K562 (cell line): ENCODE results near the gene DYRK1B. TPM values are rescaled to one million over a fixed set of nuclear protein-coding genes. Genes with fewer than 3 reads are reported as not detected.

Experiments
- CBX8 ChIP-seq: fragments of 200-600 bp; sonication (generic); IDR thresholded peaks from 2 replicates; pipeline ENCODE4 v1.6.1; 2012; ENCODE audit warnings: borderline replicate concordance, mixed run types, low read depth, mild to moderate bottlenecking, moderate library complexity, mixed read lengths, low read length, control low read depth, inconsistent platforms; ENCODE audit not compliant: poor library complexity, severe bottlenecking; ENCODE audit errors: extremely low read depth
- CTBP1 ChIP-seq: fragments of 450-650 bp; IDR thresholded peaks from 2 replicates; pipeline ENCODE4 v1.6.1; 2016; ENCODE audit warnings: borderline replicate concordance
- SMARCE1 ChIP-seq: fragments of 450-650 bp; IDR thresholded peaks from 2 replicates; pipeline ENCODE4 v1.7.1; 2016; ENCODE audit warnings: mild to moderate bottlenecking
- TCF7 ChIP-seq: sonication (generic); IDR thresholded peaks from 2 replicates; pipeline ENCODE4 v1.6.1; 2016; ENCODE audit warnings: antibody characterized with exemption, borderline replicate concordance
- YY1 ChIP-seq, 3 experiments: IDR thresholded peaks; 2 replicates each; pipeline ENCODE4 v1.6.1; 2011; ENCODE audit warnings: low read length in 2 of 3, mild to moderate bottlenecking in 2 of 3, moderate library complexity in 2 of 3, borderline replicate concordance in 1 of 3, control low read depth in 1 of 3, low read depth in 1 of 3; ENCODE audit not compliant: insufficient read depth in 3 of 3, insufficient replicate concordance in 2 of 3, control insufficient read depth in 1 of 3, insufficient read length in 1 of 3; ENCODE audit errors: extremely low read depth in 1 of 3
- ZFPM2 ChIP-seq: fragments of 250-450 bp; sonication (Bioruptor Pico); IDR thresholded peaks from 2 replicates; pipeline ENCODE4 v1.5.1; 2022; ENCODE audit warnings: mild to moderate bottlenecking
- ZNF668 ChIP-seq: fragments of 250-450 bp; sonication (Bioruptor Pico); IDR thresholded peaks from 2 replicates; pipeline ENCODE4 v1.8.0; 2022; ENCODE audit warnings: mild to moderate bottlenecking, inconsistent platforms
- ZNF696 ChIP-seq: fragments of 250-450 bp; sonication (Bioruptor Pico); conservative IDR thresholded peaks from 2 replicates; pipeline ENCODE4 v1.4.0; 2020; ENCODE audit warnings: mild to moderate bottlenecking, moderate library complexity
- polyA plus RNA-seq, 8 experiments: library from polyadenylated mRNA; depleted of rRNA in 4 of 8; stranded (reverse) in 5 of 8; unstranded in 3 of 8; fragments of >200 nt; fragmentation: Nextera tagmentation in 2 of 8; fragmentation: Illumina TruSeq in 1 of 8; extraction: Ambion mirVana in 2 of 8; extraction: Trizol in 1 of 8; gene quantifications; 2 replicates each; pipeline versions ENCODE4 v1.2.1 to v1.2.3, GENCODE V29; 2011 to 2014; ENCODE audit warnings: inconsistent platforms in 1 of 8, missing spikeins in 1 of 8
- total RNA-seq, 7 experiments: library from RNA; depleted of rRNA in 6 of 7; stranded (reverse); fragments of >200 nt in 6 of 7; fragmentation: Illumina TruSeq in 2 of 7; extraction: Trizol in 2 of 7; gene quantifications; 2 replicates each; pipeline versions ENCODE4 v1.2.1 to v1.2.3, GENCODE V29; 2011 to 2021; ENCODE audit warnings: low replicate concordance in 1 of 7
- TF ChIP-seq, protein P1 (sequence below): sonication (generic); formaldehyde crosslinking; IDR thresholded peaks from 2 replicates; pipeline ENCODE4 v1.8.0; 2022; ENCODE audit warnings: mild to moderate bottlenecking, missing genetic modification reagents
- TF ChIP-seq, protein P2 (sequence below): fragments of 450-650 bp; IDR thresholded peaks from 2 replicates; pipeline ENCODE4 v1.6.1; 2017; ENCODE audit warnings: antibody characterized with exemption, mild to moderate bottlenecking
- TF ChIP-seq, protein P3 (sequence below): conservative IDR thresholded peaks from 2 replicates; pipeline ENCODE4 v1.6.1; 2011; ENCODE audit warnings: low read depth, mild to moderate bottlenecking, low read length; ENCODE audit not compliant: control insufficient read depth
- TF ChIP-seq, protein P4 (sequence below): fragments of 250-450 bp; sonication (Bioruptor Pico); IDR thresholded peaks from 2 replicates; pipeline ENCODE4 v1.5.0; 2020; ENCODE audit warnings: mild to moderate bottlenecking

DYRK1B gene
- total and polyA plus RNA-seq, 9 of the 15 experiments (the other 6 are each of a cell fraction or from before 2014, with no cell fraction given) = 0.91 to 5.2 (median 1.5) TPM; not detected in 2

DNA sequence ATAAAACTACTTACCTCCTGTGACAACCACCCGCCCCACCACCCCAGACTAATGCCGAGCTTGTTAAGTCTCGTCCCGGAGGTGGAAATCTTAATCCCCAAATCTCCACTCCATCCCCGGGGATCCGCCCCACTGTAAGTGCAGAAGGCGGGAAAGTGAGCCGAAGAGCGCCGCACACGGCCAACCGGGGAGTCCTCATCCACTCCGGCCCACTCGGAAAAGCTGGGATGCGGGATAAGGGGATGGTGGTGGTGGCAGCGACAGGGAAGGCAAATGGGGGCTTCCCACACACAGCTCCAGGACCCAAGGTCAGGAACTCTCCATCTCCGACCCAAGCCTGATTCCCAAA lies 11.6 kb upstream of the DYRK1B start (continued):
- TF ChIP-seq CBX8 = no peak
- no peak for TF ChIP-seq ZNF668
- TF ChIP-seq, protein P1, sequence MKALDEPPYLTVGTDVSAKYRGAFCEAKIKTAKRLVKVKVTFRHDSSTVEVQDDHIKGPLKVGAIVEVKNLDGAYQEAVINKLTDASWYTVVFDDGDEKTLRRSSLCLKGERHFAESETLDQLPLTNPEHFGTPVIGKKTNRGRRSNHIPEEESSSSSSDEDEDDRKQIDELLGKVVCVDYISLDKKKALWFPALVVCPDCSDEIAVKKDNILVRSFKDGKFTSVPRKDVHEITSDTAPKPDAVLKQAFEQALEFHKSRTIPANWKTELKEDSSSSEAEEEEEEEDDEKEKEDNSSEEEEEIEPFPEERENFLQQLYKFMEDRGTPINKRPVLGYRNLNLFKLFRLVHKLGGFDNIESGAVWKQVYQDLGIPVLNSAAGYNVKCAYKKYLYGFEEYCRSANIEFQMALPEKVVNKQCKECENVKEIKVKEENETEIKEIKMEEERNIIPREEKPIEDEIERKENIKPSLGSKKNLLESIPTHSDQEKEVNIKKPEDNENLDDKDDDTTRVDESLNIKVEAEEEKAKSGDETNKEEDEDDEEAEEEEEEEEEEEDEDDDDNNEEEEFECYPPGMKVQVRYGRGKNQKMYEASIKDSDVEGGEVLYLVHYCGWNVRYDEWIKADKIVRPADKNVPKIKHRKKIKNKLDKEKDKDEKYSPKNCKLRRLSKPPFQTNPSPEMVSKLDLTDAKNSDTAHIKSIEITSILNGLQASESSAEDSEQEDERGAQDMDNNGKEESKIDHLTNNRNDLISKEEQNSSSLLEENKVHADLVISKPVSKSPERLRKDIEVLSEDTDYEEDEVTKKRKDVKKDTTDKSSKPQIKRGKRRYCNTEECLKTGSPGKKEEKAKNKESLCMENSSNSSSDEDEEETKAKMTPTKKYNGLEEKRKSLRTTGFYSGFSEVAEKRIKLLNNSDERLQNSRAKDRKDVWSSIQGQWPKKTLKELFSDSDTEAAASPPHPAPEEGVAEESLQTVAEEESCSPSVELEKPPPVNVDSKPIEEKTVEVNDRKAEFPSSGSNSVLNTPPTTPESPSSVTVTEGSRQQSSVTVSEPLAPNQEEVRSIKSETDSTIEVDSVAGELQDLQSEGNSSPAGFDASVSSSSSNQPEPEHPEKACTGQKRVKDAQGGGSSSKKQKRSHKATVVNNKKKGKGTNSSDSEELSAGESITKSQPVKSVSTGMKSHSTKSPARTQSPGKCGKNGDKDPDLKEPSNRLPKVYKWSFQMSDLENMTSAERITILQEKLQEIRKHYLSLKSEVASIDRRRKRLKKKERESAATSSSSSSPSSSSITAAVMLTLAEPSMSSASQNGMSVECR (CRISPR knock-in tag) = no peak
- no peak for TF ChIP-seq ZNF696 (CRISPR knock-in tag)
- TF ChIP-seq, protein P2, sequence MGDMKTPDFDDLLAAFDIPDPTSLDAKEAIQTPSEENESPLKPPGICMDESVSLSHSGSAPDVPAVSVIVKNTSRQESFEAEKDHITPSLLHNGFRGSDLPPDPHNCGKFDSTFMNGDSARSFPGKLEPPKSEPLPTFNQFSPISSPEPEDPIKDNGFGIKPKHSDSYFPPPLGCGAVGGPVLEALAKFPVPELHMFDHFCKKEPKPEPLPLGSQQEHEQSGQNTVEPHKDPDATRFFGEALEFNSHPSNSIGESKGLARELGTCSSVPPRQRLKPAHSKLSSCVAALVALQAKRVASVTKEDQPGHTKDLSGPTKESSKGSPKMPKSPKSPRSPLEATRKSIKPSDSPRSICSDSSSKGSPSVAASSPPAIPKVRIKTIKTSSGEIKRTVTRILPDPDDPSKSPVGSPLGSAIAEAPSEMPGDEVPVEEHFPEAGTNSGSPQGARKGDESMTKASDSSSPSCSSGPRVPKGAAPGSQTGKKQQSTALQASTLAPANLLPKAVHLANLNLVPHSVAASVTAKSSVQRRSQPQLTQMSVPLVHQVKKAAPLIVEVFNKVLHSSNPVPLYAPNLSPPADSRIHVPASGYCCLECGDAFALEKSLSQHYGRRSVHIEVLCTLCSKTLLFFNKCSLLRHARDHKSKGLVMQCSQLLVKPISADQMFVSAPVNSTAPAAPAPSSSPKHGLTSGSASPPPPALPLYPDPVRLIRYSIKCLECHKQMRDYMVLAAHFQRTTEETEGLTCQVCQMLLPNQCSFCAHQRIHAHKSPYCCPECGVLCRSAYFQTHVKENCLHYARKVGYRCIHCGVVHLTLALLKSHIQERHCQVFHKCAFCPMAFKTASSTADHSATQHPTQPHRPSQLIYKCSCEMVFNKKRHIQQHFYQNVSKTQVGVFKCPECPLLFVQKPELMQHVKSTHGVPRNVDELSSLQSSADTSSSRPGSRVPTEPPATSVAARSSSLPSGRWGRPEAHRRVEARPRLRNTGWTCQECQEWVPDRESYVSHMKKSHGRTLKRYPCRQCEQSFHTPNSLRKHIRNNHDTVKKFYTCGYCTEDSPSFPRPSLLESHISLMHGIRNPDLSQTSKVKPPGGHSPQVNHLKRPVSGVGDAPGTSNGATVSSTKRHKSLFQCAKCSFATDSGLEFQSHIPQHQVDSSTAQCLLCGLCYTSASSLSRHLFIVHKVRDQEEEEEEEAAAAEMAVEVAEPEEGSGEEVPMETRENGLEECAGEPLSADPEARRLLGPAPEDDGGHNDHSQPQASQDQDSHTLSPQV = no peak
- no peak for TF ChIP-seq ZFPM2
- TF ChIP-seq SMARCE1 = 0 out of 2 replicates have a peak, but pooled peaks have one; percentile 45
- TF ChIP-seq TCF7 = no peak
- TF ChIP-seq YY1 (IDR thresholded peaks at IDR 0.05; ENCODE audit: borderline replicate concordance in 1 of 3, control insufficient read depth in 1 of 3, extremely low read depth in 1 of 3, insufficient read depth in 3 of 3, insufficient read length in 1 of 3, insufficient replicate concordance in 2 of 3, low read depth in 1 of 3, low read length in 2 of 3) = no peak
- TF ChIP-seq, protein P3, sequence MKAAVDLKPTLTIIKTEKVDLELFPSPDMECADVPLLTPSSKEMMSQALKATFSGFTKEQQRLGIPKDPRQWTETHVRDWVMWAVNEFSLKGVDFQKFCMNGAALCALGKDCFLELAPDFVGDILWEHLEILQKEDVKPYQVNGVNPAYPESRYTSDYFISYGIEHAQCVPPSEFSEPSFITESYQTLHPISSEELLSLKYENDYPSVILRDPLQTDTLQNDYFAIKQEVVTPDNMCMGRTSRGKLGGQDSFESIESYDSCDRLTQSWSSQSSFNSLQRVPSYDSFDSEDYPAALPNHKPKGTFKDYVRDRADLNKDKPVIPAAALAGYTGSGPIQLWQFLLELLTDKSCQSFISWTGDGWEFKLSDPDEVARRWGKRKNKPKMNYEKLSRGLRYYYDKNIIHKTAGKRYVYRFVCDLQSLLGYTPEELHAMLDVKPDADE = peak; percentile 59; the same call in 1 of the 2 replicates
- TF ChIP-seq, protein P4, sequence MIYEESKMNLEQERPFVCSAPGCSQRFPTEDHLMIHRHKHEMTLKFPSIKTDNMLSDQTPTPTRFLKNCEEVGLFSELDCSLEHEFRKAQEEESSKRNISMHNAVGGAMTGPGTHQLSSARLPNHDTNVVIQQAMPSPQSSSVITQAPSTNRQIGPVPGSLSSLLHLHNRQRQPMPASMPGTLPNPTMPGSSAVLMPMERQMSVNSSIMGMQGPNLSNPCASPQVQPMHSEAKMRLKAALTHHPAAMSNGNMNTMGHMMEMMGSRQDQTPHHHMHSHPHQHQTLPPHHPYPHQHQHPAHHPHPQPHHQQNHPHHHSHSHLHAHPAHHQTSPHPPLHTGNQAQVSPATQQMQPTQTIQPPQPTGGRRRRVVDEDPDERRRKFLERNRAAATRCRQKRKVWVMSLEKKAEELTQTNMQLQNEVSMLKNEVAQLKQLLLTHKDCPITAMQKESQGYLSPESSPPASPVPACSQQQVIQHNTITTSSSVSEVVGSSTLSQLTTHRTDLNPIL (CRISPR knock-in tag) = no peak
- TF ChIP-seq CTBP1 = peak; percentile 52; the same call in 1 of the 2 replicates
